Measurements from ENCODE around the gene SPDYE1. TPM values are rescaled to one million over a fixed set of nuclear protein-coding genes. Genes with fewer than 3 reads are reported as not detected.
"Not testable (repeated sequence)": the region's sequence is repeated elsewhere in the genome, so short reads cannot be mapped to it uniquely, and the experiment has no call there.

Gene SPDYE1
- total and polyA plus RNA-seq, 2 of the 13 experiments (the other 11 are each of a cell fraction or from before 2014, with no cell fraction given), result not detected

GRCh38 chr7:44038961-44039558 is 41.4 kb downstream of the SPDYE1 start (continued):
- TF ChIP-seq ARID5B (CRISPR knock-in tag; IDR thresholded peaks at IDR 0.05) (peak; percentile 40; the same call in 1 of the 2 replicates), HNF4A (CRISPR knock-in tag; IDR thresholded peaks at IDR 0.05) (peak; percentile 42; the same call in 1 of the 2 replicates), LCORL (CRISPR knock-in tag; IDR thresholded peaks at IDR 0.05) (peak; percentile 74), SOX13 (IDR thresholded peaks at IDR 0.05) (0 out of 2 replicates have a peak, but pooled peaks have one; percentile 33), ETV5 (CRISPR knock-in tag; IDR thresholded peaks at IDR 0.05; ENCODE audit: borderline replicate concordance) (peak; percentile 50; the same call in 1 of the 2 replicates), NR2F1 (CRISPR knock-in tag; IDR thresholded peaks at IDR 0.05) (peak in 1 of 2 experiments; percentile 42; a peak in 1 of 4 replicates), ZFX (CRISPR knock-in tag; IDR thresholded peaks at IDR 0.05; ENCODE audit: low read depth) (peak; percentile 62; the same call in 1 of the 2 replicates), ATF7-NPFF (CRISPR knock-in tag; IDR thresholded peaks at IDR 0.05; ENCODE audit: low read depth) (0 out of 2 replicates have a peak, but pooled peaks have one; percentile 38), ZNF574 (CRISPR knock-in tag; IDR thresholded peaks at IDR 0.05) (0 out of 2 replicates have a peak, but pooled peaks have one; percentile 38), GABPA (IDR thresholded peaks at IDR 0.05; ENCODE audit: low read depth, low read length) (peak; percentile 33; the same call in 1 of the 2 replicates), GABPA (CRISPR knock-in tag; IDR thresholded peaks at IDR 0.05; ENCODE audit: low read depth) (peak; percentile 57), SOX6 (CRISPR knock-in tag; IDR thresholded peaks at IDR 0.05) (peak; percentile 72), ZNF788 (CRISPR knock-in tag; IDR thresholded peaks at IDR 0.05; ENCODE audit: borderline replicate concordance) (peak; percentile 70; the same call in 1 of the 2 replicates), TBX3 (IDR thresholded peaks at IDR 0.05; ENCODE audit: borderline replicate concordance) (peak; percentile 82; the same call in 1 of the 2 replicates), ZNF687 (CRISPR knock-in tag; IDR thresholded peaks at IDR 0.05) (peak; percentile 69)
- not testable (repeated sequence) for TF ChIP-seq LCORL (IDR thresholded peaks at IDR 0.05); SOX13 (CRISPR knock-in tag; conservative IDR thresholded peaks at IDR 0.05 in 1 of 2, IDR thresholded peaks at IDR 0.05 in 1 of 2); SOX6 (IDR thresholded peaks at IDR 0.05)
